ENCODE measurements around the gene NCOA3.

NCOA3 gene

DNA sequence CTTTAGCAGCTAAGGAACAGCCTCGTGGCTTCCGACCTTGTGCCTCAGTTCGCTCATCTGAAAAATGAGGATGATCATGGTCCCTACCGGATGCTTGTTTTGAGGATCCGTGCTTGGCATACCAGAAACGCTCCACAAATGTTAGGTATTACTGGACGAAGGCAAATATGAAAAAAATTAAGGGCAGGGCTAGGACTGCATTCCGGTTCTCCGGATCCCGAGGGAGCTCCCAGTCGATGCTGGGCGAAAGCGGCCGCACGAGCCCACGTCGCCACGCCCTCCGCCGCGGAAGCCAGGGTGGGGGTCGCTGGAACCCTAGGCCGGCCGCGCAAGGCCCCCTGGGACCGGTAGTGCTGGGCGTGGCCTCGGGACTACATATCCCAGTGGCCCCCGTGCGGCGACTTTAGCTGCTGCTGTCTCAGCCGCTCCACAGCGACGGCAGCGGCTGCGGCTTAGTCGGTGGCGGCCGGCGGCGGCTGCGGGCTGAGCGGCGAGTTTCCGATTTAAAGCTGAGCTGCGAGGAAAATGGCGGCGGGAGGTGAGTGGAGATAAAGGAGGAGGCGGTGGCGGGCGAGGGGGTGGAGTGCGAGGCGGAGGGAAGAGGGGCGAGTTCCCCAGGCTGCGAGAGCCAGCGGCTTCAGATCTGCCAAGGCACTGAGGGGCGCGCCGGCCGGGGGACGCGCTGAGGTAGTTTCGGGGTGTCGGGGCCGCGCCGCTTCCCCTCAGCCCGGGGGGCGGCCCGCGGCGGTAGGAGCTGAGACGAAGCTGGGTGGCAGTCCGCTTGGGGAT is at the start of gene NCOA3:
Gene NCOA3 (plus strand): TSS at position 406 of the 789 bp plus-strand sequence. CDS start 120,361 bp downstream, outside the sequence.
- TF ChIP-seq TAF1 (IDR thresholded peaks at IDR 0.05; ENCODE audit: low read depth) (peak; percentile 91), EGR1 (IDR thresholded peaks at IDR 0.05) (no peak), EP300 (IDR thresholded peaks at IDR 0.05; ENCODE audit: borderline replicate concordance) (peak; percentile 46; the same call in 1 of the 2 replicates), CREB1 (IDR thresholded peaks at IDR 0.05; ENCODE audit: low read depth) (0 out of 2 replicates have a peak, but pooled peaks have one; percentile 23), YY1 (IDR thresholded peaks at IDR 0.05; ENCODE audit: low read depth) (peak; percentile 91), FOXM1 (IDR thresholded peaks at IDR 0.05; ENCODE audit: borderline replicate concordance, low read depth) (no peak), TEAD4 (IDR thresholded peaks at IDR 0.05) (peak; percentile 63), TCF12 (IDR thresholded peaks at IDR 0.05; ENCODE audit: low read depth) (peak; percentile 73), ZBTB7A (IDR thresholded peaks at IDR 0.05; ENCODE audit: low read depth) (peak; percentile 90), CEBPB (IDR thresholded peaks at IDR 0.05) (peak; percentile 6; the same call in 1 of the 2 replicates), NFIC (IDR thresholded peaks at IDR 0.05) (peak; percentile 55), RAD21 (IDR thresholded peaks at IDR 0.05; ENCODE audit: low read depth) (no peak; the same call in 1 of the 2 replicates)
- TF ChIP-seq, protein P1, sequence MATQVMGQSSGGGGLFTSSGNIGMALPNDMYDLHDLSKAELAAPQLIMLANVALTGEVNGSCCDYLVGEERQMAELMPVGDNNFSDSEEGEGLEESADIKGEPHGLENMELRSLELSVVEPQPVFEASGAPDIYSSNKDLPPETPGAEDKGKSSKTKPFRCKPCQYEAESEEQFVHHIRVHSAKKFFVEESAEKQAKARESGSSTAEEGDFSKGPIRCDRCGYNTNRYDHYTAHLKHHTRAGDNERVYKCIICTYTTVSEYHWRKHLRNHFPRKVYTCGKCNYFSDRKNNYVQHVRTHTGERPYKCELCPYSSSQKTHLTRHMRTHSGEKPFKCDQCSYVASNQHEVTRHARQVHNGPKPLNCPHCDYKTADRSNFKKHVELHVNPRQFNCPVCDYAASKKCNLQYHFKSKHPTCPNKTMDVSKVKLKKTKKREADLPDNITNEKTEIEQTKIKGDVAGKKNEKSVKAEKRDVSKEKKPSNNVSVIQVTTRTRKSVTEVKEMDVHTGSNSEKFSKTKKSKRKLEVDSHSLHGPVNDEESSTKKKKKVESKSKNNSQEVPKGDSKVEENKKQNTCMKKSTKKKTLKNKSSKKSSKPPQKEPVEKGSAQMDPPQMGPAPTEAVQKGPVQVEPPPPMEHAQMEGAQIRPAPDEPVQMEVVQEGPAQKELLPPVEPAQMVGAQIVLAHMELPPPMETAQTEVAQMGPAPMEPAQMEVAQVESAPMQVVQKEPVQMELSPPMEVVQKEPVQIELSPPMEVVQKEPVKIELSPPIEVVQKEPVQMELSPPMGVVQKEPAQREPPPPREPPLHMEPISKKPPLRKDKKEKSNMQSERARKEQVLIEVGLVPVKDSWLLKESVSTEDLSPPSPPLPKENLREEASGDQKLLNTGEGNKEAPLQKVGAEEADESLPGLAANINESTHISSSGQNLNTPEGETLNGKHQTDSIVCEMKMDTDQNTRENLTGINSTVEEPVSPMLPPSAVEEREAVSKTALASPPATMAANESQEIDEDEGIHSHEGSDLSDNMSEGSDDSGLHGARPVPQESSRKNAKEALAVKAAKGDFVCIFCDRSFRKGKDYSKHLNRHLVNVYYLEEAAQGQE (IDR thresholded peaks at IDR 0.05; ENCODE audit: low read depth) = no peak
- TF ChIP-seq, protein P2, sequence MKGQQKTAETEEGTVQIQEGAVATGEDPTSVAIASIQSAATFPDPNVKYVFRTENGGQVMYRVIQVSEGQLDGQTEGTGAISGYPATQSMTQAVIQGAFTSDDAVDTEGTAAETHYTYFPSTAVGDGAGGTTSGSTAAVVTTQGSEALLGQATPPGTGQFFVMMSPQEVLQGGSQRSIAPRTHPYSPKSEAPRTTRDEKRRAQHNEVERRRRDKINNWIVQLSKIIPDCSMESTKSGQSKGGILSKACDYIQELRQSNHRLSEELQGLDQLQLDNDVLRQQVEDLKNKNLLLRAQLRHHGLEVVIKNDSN (IDR thresholded peaks at IDR 0.05) = peak; percentile 53; the same call in 1 of the 2 replicates
- TF ChIP-seq, protein P3, sequence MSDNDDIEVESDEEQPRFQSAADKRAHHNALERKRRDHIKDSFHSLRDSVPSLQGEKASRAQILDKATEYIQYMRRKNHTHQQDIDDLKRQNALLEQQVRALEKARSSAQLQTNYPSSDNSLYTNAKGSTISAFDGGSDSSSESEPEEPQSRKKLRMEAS (IDR thresholded peaks at IDR 0.05) = peak; percentile 90

DNA sequence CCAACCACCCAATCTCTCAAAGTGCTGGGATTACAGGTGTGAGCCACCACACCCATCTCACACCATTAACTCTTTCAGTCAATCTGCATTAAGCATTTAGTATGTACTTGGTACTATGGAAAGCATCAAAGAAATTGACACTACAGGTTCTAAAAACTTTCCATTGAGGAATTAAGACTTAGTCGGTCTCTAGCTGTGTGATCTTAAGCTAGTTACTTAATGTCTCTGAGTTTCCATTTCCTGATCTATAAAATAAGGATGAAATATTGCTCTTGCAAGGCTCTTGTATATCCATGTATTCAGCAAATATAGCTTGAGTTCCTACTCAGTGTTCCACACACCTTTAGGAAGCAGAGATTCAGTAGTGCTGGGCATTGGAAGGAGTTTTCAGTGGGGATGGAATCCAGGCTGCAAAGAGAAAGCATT is 48.9 kb upstream of the NCOA3 start:
- TF ChIP-seq TAF1 (IDR thresholded peaks at IDR 0.05; ENCODE audit: low read depth) = no peak
- TF ChIP-seq EGR1 (IDR thresholded peaks at IDR 0.05) = no peak
- TF ChIP-seq, protein P1 (IDR thresholded peaks at IDR 0.05; ENCODE audit: low read depth) = no peak
- TF ChIP-seq CREB1 (IDR thresholded peaks at IDR 0.05; ENCODE audit: low read depth) = no peak
- TF ChIP-seq, protein P2 (IDR thresholded peaks at IDR 0.05) = no peak
- TF ChIP-seq TCF12 (IDR thresholded peaks at IDR 0.05; ENCODE audit: low read depth) = no peak
- TF ChIP-seq FOXM1 (IDR thresholded peaks at IDR 0.05; ENCODE audit: borderline replicate concordance, low read depth) = no peak
- TF ChIP-seq ZBTB7A (IDR thresholded peaks at IDR 0.05; ENCODE audit: low read depth) = no peak
- TF ChIP-seq NFIC (IDR thresholded peaks at IDR 0.05) = no peak
- TF ChIP-seq RAD21 (IDR thresholded peaks at IDR 0.05; ENCODE audit: low read depth) = no peak
- TF ChIP-seq CEBPB (IDR thresholded peaks at IDR 0.05) = no peak
- no peak for TF ChIP-seq YY1 (IDR thresholded peaks at IDR 0.05; ENCODE audit: low read depth)
- no peak for TF ChIP-seq EP300 (IDR thresholded peaks at IDR 0.05; ENCODE audit: borderline replicate concordance)
- TF ChIP-seq TEAD4 (IDR thresholded peaks at IDR 0.05) = no peak
- TF ChIP-seq, protein P3 (IDR thresholded peaks at IDR 0.05) = no peak

DNA sequence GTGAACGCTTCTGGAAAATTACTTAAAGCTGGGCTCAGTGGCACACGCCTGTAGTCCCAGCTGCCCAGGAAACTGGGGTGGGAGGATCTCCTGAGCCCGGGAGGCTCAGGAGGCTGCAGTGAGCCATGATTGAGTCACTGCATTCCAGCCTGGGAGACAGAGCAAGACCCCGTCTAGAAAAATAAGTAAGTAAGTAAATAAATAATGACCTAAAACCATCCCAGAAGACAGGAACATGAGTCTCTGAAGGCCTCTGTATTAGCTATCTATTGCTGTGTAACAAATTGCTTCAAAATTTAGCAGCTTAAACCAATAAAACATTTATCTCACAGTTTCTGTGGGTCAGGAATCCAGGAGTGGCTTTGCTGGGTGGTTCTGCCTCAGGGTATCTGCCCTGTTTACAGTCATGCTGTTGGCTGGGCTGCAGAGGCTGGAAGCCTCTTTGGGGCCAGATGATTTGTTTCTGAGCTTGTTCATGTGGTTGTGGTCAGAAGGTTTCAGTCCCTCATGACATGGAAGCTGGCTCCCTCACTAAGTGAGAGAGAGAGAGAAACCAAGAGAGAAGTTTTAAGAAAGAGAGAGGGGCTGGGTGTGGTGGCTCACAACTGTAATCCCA is 48.4 kb upstream of the NCOA3 start:
- TF ChIP-seq, protein P3 (IDR thresholded peaks at IDR 0.05) = no peak
- no peak for TF ChIP-seq NFIC (IDR thresholded peaks at IDR 0.05)
- no peak for TF ChIP-seq TAF1 (IDR thresholded peaks at IDR 0.05; ENCODE audit: low read depth)
- no peak for TF ChIP-seq TEAD4 (IDR thresholded peaks at IDR 0.05)
- no peak for TF ChIP-seq CEBPB (IDR thresholded peaks at IDR 0.05)
- TF ChIP-seq YY1 (IDR thresholded peaks at IDR 0.05; ENCODE audit: low read depth) = no peak
- TF ChIP-seq TCF12 (IDR thresholded peaks at IDR 0.05; ENCODE audit: low read depth) = no peak
- TF ChIP-seq ZBTB7A (IDR thresholded peaks at IDR 0.05; ENCODE audit: low read depth) = no peak
- TF ChIP-seq, protein P2 (IDR thresholded peaks at IDR 0.05) = no peak
- TF ChIP-seq, protein P1 (IDR thresholded peaks at IDR 0.05; ENCODE audit: low read depth) = no peak
- TF ChIP-seq CREB1 (IDR thresholded peaks at IDR 0.05; ENCODE audit: low read depth) = no peak
- TF ChIP-seq EP300 (IDR thresholded peaks at IDR 0.05; ENCODE audit: borderline replicate concordance) = no peak
- no peak for TF ChIP-seq FOXM1 (IDR thresholded peaks at IDR 0.05; ENCODE audit: borderline replicate concordance, low read depth)
- no peak for TF ChIP-seq EGR1 (IDR thresholded peaks at IDR 0.05)
- TF ChIP-seq RAD21 (IDR thresholded peaks at IDR 0.05; ENCODE audit: low read depth) = no peak

Data from Ishikawa (cell line).